Measurements from ENCODE around the gene FRG2. TPM values are rescaled to one million over a fixed set of nuclear protein-coding genes. Genes with fewer than 3 reads are reported as not detected.
"Not testable (repeated sequence)": the region's sequence is repeated elsewhere in the genome, so short reads cannot be mapped to it uniquely, and the experiment has no call there.

The FRG2 gene
- polyA plus RNA-seq, 4 donors, result not detected

DNA sequence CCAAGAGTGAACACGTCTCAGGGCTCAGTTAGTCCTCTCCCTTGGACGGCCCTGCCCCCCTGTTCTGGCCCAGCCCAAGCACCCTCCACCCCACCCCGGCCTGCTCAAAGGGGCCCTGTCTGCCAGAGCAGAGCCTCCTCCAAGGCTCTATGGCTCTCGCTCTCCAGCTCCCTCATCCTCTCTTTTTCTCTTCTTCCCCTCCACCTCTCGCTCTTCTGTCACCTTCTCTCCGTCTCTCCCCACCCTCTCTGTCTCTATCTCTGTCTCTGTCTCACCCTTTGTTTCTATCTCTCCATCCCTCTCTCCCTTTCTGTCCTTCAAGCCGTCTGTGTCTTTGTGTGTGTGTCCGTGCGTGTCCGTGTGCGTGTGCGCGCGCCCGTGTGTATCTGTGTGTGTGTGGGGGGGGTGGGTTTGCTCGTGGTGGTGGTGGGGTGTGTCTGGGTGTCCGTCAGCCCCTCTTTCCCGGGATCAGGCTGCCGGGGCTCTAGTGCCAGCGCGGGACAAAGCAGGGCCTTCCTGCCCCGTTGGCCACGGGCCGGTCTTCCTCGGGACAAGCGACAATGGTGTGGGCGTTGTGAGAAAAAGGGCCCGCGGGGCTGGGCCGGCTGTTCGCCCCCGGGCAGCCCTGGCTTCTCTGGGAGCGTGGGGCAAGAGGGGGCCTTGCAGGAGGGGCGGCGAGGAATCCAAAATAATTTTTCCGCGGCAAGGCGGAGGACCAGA lies 8.7 kb downstream of the FRG2 start:
- H3K27ac ChIP-seq (ENCODE audit: low read depth in 1 of 3, low read length in 2 of 3), result no peak overlapping the region
- no peaks in the 10 kb centered on the region for H3K36me3 ChIP-seq (ENCODE audit: control insufficient read depth in 3 of 3, insufficient read depth in 2 of 3, low read depth in 1 of 3, low read length in 3 of 3)
- peaks cover 0 to 3% (median 0%) of the 10 kb centered on the region in 3 donors for H3K4me1 ChIP-seq (ENCODE audit: control insufficient read depth in 3 of 3, insufficient read depth in 2 of 3, low read depth in 1 of 3, low read length in 2 of 3)
- FAIRE-seq (no peak), DNase-seq (no peak)
- no peak overlapping the region for H3K4me3 ChIP-seq (ENCODE audit: low read depth in 1 of 3, low read length in 3 of 3)
- 11 to 25% (median 17%) methylated on average over 38 of the region's 38 CpGs for WGBS, 3 donors
- peaks cover 9 to 71% (median 50%) of the 10 kb centered on the region in 3 donors for H3K27me3 ChIP-seq (ENCODE audit: control insufficient read depth in 3 of 3, insufficient read depth in 3 of 3, low read length in 3 of 3)
- H3K9me3 ChIP-seq (ENCODE audit: control insufficient read depth in 2 of 2, insufficient read depth in 1 of 2, low read depth in 1 of 2, low read length in 1 of 2), result peaks cover 0 to 2% of the 10 kb centered on the region in 2 donors

GRCh38 chr4:190017357-190018200 lies 9.5 kb downstream of the FRG2 start:
- no peaks in the 10 kb centered on the region for H3K36me3 ChIP-seq (ENCODE audit: control insufficient read depth in 3 of 3, insufficient read depth in 2 of 3, low read depth in 1 of 3, low read length in 3 of 3)
- no peak for DNase-seq
- WGBS, 3 donors, result 5 to 13% (median 12%) methylated on average over 45 to 62 of the region's 62 CpGs

GRCh38 chr4:190016369-190017289 lies 10.4 kb downstream of the FRG2 start:
- FAIRE-seq (no peak), DNase-seq (no peak)
- 18 to 36% (median 27%) methylated on average over 43 of the region's 43 CpGs for WGBS, 3 donors
- Histone ChIP-seq H3K36me3 (ENCODE audit: control insufficient read depth in 3 of 3, insufficient read depth in 2 of 3, low read depth in 1 of 3, low read length in 3 of 3) (no peaks in the 10 kb centered on the region), H3K4me1 (ENCODE audit: control insufficient read depth in 3 of 3, insufficient read depth in 2 of 3, low read depth in 1 of 3, low read length in 2 of 3) (peaks cover 0 to 3% (median 0%) of the 10 kb centered on the region in 3 donors), H3K27ac (ENCODE audit: low read depth in 1 of 3, low read length in 2 of 3) (no peak overlapping the region), H3K4me3 (ENCODE audit: low read depth in 1 of 3, low read length in 3 of 3) (no peak overlapping the region), H3K27me3 (ENCODE audit: control insufficient read depth in 3 of 3, insufficient read depth in 3 of 3, low read length in 3 of 3) (peaks cover 9 to 73% (median 58%) of the 10 kb centered on the region in 3 donors), H3K9me3 (ENCODE audit: control insufficient read depth in 2 of 2, insufficient read depth in 1 of 2, low read depth in 1 of 2, low read length in 1 of 2) (peaks cover 0 to 4% of the 10 kb centered on the region in 2 donors)

More at GRCh38 chr4:190017357-190018200, 9.5 kb downstream of the FRG2 start:
- Histone ChIP-seq H3K27me3 (ENCODE audit: control insufficient read depth in 3 of 3, insufficient read depth in 3 of 3, low read length in 3 of 3) (peaks cover 9 to 71% (median 53%) of the 10 kb centered on the region in 3 donors), H3K4me1 (ENCODE audit: control insufficient read depth in 3 of 3, insufficient read depth in 2 of 3, low read depth in 1 of 3, low read length in 2 of 3) (peaks cover 0 to 3% (median 0%) of the 10 kb centered on the region in 3 donors), H3K27ac (ENCODE audit: low read depth in 1 of 3, low read length in 2 of 3) (no peak overlapping the region), H3K9me3 (ENCODE audit: control insufficient read depth in 2 of 2, insufficient read depth in 1 of 2, low read depth in 1 of 2, low read length in 1 of 2) (peaks cover 0 to 4% of the 10 kb centered on the region in 2 donors), H3K4me3 (ENCODE audit: low read depth in 1 of 3, low read length in 3 of 3) (no peak overlapping the region)
- FAIRE-seq, result no peak

GRCh38 chr4:190015538-190016368 lies 11.3 kb downstream of the FRG2 start:
- peaks cover 9 to 66% (median 56%) of the 10 kb centered on the region in 3 donors for H3K27me3 ChIP-seq (ENCODE audit: control insufficient read depth in 3 of 3, insufficient read depth in 3 of 3, low read length in 3 of 3)
- H3K4me1 ChIP-seq (ENCODE audit: control insufficient read depth in 3 of 3, insufficient read depth in 2 of 3, low read depth in 1 of 3, low read length in 2 of 3), result peaks cover 0 to 3% (median 0%) of the 10 kb centered on the region in 3 donors
- H3K36me3 ChIP-seq (ENCODE audit: control insufficient read depth in 3 of 3, insufficient read depth in 2 of 3, low read depth in 1 of 3, low read length in 3 of 3), result no peaks in the 10 kb centered on the region
- WGBS, 3 donors, result 9 to 24% (median 19%) methylated on average over 43 of the region's 43 CpGs
- DNase-seq (no peak), FAIRE-seq (no peak)
- peaks cover 0 to 4% of the 10 kb centered on the region in 2 donors for H3K9me3 ChIP-seq (ENCODE audit: control insufficient read depth in 2 of 2, insufficient read depth in 1 of 2, low read depth in 1 of 2, low read length in 1 of 2)
- H3K4me3 ChIP-seq (ENCODE audit: low read depth in 1 of 3, low read length in 3 of 3), result no peak overlapping the region
- H3K27ac ChIP-seq (ENCODE audit: low read depth in 1 of 3, low read length in 2 of 3), result no peak overlapping the region

GRCh38 chr4:190014771-190015537 lies 12.1 kb downstream of the FRG2 start:
- WGBS, 3 donors, result 9 to 19% (median 16%) methylated on average over 45 to 76 of the region's 76 CpGs
- DNase-seq, result no peak
- Histone ChIP-seq H3K36me3 (ENCODE audit: control insufficient read depth in 3 of 3, insufficient read depth in 2 of 3, low read depth in 1 of 3, low read length in 3 of 3) (no peaks in the 10 kb centered on the region), H3K27ac (ENCODE audit: low read depth in 1 of 3, low read length in 2 of 3) (no peak overlapping the region), H3K4me1 (ENCODE audit: control insufficient read depth in 3 of 3, insufficient read depth in 2 of 3, low read depth in 1 of 3, low read length in 2 of 3) (peaks cover 0 to 3% (median 0%) of the 10 kb centered on the region in 3 donors), H3K27me3 (ENCODE audit: control insufficient read depth in 3 of 3, insufficient read depth in 3 of 3, low read length in 3 of 3) (peaks cover 9 to 58% (median 49%) of the 10 kb centered on the region in 3 donors), H3K4me3 (ENCODE audit: low read depth in 1 of 3, low read length in 3 of 3) (no peak overlapping the region), H3K9me3 (ENCODE audit: control insufficient read depth in 2 of 2, insufficient read depth in 1 of 2, low read depth in 1 of 2, low read length in 1 of 2) (peaks cover 0 to 4% of the 10 kb centered on the region in 2 donors)
- FAIRE-seq, result no peak

DNA sequence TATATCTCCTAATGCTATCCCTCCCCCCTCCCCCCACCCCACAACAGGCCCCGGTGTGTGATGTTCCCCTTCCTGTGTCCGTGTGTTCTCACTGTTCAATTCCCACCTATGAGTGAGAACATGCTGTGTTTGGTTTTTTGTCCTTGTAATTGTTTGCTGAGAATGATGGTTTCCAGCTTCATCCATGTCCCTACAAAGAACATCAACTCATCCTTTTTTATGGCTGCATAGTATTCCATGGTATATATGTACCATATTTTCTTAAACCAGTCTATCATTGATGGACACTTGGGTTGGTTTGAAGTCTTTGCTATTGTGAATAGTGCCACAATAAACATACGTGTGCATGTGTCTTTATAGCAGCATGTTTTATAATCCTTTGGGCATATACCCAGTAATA lies 37.1 kb downstream of the FRG2 start:
- H3K36me3 ChIP-seq (ENCODE audit: control insufficient read depth in 3 of 3, insufficient read depth in 2 of 3, low read depth in 1 of 3, low read length in 3 of 3); FAIRE-seq; H3K27ac ChIP-seq (ENCODE audit: low read depth in 1 of 3, low read length in 2 of 3); DNase-seq; H3K27me3 ChIP-seq (ENCODE audit: control insufficient read depth in 3 of 3, insufficient read depth in 3 of 3, low read length in 3 of 3); H3K4me1 ChIP-seq (ENCODE audit: control insufficient read depth in 3 of 3, insufficient read depth in 2 of 3, low read depth in 1 of 3, low read length in 2 of 3); H3K9me3 ChIP-seq (ENCODE audit: control insufficient read depth in 2 of 2, insufficient read depth in 1 of 2, low read depth in 1 of 2, low read length in 1 of 2); H3K4me3 ChIP-seq (ENCODE audit: low read depth in 1 of 3, low read length in 3 of 3): not testable (repeated sequence)
- 68 to 82% (median 80%) methylated on average over 2 to 3 of the region's 3 CpGs for WGBS, 3 donors

GRCh38 chr4:189988877-189989431 lies 38.1 kb downstream of the FRG2 start:
- Histone ChIP-seq H3K27ac (ENCODE audit: low read depth in 1 of 3, low read length in 2 of 3) (no peak overlapping the region), H3K36me3 (ENCODE audit: control insufficient read depth in 3 of 3, insufficient read depth in 2 of 3, low read depth in 1 of 3, low read length in 3 of 3) (no peaks in the 10 kb centered on the region), H3K9me3 (ENCODE audit: control insufficient read depth in 2 of 2, insufficient read depth in 1 of 2, low read depth in 1 of 2, low read length in 1 of 2) (no peaks in the 10 kb centered on the region), H3K4me3 (ENCODE audit: low read depth in 1 of 3, low read length in 3 of 3) (no peak overlapping the region), H3K27me3 (ENCODE audit: control insufficient read depth in 3 of 3, insufficient read depth in 3 of 3, low read length in 3 of 3) (no peaks in the 10 kb centered on the region), H3K4me1 (ENCODE audit: control insufficient read depth in 3 of 3, insufficient read depth in 2 of 3, low read depth in 1 of 3, low read length in 2 of 3) (no peaks in the 10 kb centered on the region)
- FAIRE-seq (no peak), DNase-seq (no peak)
- 48 to 53% (median 49%) methylated on average over 3 of the region's 3 CpGs for WGBS, 3 donors

Data from small intestine (tissue), 7 donors.